HG03135 (cell line): ENCODE measurements around the gene THAP3.

ENCODE experiments used
- ATAC-seq: cut with Tn5 transposase; IDR thresholded peaks from one replicate; pipeline ENCODE4 v1.9.1; 2021; ENCODE audit warnings: mild to moderate bottlenecking, moderate library complexity; ENCODE audit not compliant: unreplicated experiment

The THAP3 gene

DNA sequence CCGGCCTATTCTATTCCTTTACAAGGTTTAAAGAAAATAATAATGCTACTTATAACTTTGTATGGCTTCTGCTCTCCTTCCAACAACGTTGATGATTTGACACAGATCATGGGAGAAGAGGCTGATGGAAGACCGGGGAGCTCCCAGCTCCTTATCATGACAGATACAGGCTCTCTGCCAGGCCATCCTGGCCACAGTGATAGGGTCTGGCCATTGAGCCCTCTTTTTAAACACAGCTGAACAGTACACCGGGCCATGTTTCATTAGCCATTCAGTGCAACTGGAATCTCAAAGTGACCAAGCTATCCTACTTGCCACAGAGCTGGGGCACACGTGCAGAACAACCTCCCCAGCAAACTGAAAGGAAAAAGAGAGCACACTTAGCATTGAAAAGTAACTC, 42.0 kb downstream of the THAP3 start:
- ATAC-seq: no peak

GRCh38 chr1:6667139-6667538, 42.5 kb downstream of the THAP3 start:
- ATAC-seq: no peak

DNA sequence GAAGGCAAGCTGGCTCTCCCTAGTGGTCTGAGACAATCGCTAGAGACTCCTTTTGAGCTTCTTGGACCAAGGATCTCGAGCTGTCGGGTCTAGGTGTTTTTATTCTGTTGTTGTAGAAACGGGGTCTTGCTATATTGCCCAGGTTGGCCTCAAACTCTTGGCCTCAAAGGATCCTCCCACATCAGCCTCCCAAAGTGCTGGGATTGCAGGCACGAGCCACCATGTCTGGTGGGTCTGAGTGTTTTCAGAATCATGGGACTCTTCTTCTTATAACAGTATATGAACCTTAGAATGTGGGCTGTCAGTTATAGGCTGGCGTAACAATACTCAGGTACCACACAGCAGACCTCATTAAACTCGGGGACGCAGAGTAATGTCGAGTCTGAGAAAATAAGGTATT, 43.8 kb downstream of the THAP3 start:
- ATAC-seq: no peak

GRCh38 chr1:6672558-6672957, 47.9 kb downstream of the THAP3 start:
- ATAC-seq: no peak

- no peak for ATAC-seq
Observed at GRCh38 chr1:6673816-6674398, 49.2 kb downstream of the THAP3 start.

GRCh38 chr1:6674771-6675170, 50.1 kb downstream of the THAP3 start:
- ATAC-seq: no peak

DNA sequence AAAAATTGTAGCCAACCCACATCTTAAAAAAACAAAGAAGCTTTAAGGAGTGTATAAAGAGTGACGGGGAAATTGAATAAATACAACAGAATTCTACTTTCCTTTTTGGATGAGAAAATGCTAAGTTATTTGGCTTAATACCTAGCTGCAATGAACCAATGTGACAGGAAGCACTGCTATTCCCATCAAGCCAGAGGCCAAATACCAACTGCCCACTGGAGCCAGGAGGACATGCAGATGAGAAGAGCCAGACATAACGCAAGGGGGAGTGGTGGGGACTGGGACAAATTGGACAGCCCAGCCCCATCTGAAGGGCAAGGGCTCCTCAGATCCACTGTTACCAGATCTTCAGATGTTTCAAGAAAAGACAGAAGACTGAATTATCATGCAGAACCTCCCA, 51.3 kb downstream of the THAP3 start:
- no peak for ATAC-seq
